ENCODE data around the gene ZCCHC24.

ZCCHC24 gene

DNA sequence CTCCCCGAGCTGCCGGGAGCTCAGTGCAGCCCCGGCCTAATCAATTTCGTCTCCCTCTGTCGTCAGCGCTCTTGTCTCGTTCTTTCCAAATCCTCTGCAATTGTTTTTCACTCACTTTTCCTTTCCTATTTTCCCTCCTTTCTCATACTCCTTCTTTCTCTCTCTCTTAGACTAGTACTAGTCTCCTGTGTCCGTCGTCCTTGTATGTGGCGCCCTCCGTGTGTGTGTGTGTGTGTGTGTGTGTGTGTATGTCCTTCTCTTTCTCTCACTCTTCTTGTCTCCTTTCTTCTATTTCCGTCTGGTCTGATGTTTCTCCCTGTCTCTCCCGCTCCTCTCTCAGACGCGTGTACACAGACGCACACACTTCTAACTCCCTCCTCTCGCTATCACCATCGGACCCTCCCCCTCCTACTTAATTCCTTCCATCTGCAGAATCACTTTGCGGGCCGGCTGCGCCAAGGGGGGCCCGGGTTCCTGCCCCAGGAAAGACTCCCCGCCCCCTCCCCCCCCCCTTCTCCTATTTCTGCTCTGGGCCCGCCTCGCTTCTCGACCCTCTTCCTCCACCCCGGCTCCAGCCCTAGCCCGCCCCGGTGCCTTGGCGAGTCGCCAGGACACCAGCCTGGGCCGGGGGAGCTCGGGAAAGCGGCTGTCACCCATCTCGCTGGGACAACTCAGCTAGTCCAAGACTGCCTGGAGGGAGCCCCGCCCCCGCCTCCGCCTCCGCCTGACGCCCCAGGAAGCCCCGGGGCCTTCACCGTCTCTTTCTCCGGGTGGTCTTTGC, 743 bp upstream of the ZCCHC24 start:
- no peak for DNase-seq (ENCODE audit: low read depth)

- DNase-seq (ENCODE audit: low read depth): no peak
Observed at GRCh38 chr10:79444199-79445119, 965 bp downstream of the ZCCHC24 start.

DNA sequence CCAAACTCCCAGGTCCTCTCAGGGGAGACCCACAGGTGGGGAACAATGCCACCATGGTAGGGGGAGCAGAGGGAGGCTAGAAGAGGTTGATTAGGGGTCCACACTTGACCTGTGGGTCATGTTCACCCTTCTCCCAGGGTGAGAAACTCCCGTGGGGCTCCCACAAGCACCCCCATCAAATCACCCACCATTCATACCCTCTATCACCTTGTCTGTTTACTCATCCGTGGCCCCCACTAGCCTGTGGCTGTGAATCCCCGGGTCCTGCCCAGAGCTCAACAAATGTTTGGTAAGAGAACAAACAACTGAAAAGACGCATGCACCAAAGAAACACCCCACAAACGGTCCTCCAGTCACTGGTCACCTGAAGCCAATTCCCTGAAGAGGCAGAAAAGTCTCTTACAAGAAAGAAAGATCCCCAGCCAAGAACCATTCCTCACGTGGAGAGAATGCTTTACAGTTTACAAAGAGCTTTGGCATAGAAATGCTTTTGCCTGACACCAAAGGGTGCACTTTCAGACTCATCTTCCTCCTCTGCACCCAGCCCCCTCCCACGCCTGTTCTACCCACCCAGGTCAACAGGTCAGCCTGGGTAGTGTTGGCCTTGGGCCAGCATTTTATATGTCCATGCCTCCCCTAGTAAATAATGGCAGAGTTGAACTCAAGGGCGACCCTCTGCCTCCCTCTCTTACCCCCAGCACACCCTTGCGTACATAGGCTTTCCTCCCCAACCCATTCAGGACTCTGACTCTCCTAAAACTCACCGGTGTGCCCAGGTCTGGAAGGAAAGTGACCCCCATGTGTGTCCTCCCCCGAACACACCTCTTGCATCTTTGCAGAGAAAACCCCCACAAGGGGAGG, 1.9 kb downstream of the ZCCHC24 start:
- DNase-seq (ENCODE audit: low read depth): no peak

DNA sequence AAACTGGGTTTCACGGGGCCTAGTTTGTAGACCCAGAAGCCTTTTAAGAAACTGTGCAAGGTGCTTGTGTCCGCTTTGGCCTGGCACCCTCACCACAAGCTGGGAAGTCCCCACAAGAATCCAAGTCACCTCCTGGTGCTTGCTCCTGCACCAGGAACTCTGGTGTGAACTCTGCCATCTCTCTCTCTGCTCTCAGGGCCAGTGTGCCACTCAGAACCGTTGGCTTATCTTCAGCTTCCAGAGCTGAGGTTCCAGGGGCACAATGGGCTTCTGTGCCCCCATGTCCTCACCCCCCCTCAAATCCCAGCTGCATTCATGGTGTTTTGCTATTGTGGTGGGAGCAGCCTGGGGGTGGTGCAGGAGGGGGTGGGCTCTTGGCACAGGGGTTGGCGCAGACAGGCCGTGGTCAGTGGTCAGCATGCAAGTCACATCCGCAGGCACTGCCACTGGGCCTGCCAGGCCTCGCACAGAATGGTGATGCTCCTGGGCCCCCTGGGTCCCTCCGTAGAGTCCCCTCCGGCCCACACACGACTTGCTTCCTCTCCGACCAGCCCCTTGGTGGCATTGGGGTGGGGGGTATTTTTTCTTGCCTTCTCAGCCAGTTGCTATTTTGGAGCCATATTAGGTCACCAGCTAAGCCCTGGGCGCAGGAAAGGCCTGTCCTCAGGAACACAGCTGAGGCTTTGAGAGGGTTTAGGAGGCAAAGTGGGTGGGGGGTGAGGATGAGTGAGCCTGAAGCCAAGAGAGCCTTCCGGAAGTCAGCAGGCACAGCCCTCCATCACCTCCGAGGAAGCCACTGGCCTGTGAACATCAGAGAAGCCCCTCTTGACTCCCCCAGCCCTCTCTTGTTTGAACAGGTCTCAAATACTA, 3.0 kb downstream of the ZCCHC24 start:
- DNase-seq (ENCODE audit: low read depth): no peak

GRCh38 chr10:79441433-79441832, 4.0 kb downstream of the ZCCHC24 start:
- no peak for DNase-seq (ENCODE audit: low read depth)

- DNase-seq (ENCODE audit: low read depth): no peak
Observed at GRCh38 chr10:79440281-79440680, 5.1 kb downstream of the ZCCHC24 start.

DNA sequence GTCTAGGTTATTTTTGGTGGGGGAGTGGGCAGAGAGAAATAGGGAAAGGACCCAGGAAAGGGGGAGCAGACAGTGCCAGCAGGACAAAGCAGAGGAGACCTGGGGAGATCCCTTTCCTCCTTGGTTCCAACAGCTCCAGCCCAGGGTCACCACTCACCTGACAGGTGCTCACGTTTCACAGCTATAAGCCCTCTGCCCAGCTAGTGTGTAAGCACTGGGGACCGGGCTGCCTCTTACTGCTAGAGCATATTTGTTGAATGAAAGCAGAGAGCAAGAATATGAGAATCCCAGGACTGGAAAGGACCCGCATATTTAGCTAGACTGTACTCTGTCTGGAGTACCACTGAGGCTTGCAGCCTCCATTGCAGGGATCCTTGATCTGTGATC, 6.7 kb downstream of the ZCCHC24 start:
- DNase-seq (ENCODE audit: low read depth): no peak

DNA sequence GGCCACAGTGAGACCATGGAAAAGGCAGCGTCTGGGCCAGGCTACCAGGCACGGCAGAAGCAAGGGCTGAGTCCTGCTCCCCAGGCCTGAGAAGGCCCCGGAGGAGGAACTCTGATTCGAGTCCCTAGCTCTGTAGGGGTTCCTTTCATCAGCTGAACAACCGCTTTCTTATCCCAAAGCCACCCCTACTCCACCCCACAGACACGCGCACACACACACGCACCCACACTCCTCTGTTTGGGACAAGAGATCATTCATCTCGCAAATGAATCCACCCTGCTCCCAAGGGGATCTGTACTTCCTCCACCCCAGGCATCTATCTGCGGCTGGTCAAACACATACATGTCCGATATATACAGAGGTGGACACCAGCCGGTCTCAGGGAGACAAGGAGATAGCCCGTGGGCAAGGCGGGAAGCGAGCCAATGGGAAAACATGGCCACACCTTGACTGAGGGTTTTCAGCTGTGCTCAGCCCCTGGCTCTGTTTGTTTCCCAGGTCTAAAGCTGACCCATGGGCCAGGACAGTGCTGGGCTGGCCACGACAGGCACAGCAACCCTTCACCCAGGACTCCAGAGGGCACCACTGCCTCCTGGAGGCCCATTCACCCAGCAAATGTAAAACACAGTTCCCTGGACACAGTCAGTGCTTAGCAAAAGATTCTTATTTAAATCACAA, 7.3 kb downstream of the ZCCHC24 start:
- DNase-seq (ENCODE audit: low read depth): no peak

- no peak for DNase-seq (ENCODE audit: low read depth)
Observed at GRCh38 chr10:79437111-79437814, 8.2 kb downstream of the ZCCHC24 start.

DNA sequence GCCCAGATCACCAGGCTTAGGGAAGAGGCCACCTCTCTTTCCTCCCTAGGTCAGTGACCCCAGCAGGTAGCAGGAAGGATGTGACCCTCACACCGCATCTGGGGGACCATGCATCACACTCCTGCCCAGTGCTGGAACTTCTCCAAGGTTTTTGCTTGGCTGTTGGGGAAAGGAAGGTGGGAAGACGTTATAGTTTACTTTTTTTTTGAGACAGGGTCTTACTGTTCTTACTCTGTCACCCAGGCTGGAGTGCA, 8.6 kb downstream of the ZCCHC24 start:
- no peak for DNase-seq (ENCODE audit: low read depth)

DNA sequence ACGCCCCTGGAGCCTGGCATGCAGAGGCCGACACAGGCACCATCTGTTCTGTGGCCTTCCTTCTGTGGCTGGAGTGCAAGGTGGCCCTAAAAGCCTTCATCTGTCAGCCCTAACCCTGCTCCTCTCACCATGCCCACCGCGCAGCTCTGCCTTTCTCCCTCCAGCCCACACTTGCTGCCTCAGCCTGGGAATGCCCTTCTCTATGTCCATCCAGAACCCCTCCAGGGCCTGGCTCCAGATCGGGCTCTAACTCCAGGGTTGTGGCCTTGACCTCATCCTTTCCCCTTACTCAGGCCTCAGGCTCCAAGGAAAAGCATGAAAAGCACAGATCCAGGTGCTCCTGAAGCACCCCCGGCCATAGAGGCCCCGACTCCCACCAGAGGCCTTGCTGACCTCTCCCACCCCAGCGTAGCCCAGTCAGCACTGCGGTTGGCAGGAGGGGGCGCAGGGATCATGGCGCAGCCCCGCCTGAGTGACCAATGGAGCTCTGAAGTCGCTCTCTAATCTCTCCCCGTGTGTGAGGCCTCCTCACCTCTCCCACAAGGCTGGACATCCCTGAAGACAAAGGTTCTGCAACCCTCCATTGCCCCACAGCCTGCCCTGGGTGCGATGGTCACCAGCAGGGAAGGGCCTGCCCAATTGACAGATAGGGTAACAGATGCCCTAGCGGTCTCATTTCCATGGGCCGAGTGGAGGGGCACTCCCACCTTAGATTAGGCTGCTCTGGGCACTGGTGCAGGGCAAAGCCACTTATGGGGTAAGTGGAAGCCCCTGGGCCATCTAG, 9.2 kb downstream of the ZCCHC24 start:
- DNase-seq (ENCODE audit: low read depth): no peak

DNA sequence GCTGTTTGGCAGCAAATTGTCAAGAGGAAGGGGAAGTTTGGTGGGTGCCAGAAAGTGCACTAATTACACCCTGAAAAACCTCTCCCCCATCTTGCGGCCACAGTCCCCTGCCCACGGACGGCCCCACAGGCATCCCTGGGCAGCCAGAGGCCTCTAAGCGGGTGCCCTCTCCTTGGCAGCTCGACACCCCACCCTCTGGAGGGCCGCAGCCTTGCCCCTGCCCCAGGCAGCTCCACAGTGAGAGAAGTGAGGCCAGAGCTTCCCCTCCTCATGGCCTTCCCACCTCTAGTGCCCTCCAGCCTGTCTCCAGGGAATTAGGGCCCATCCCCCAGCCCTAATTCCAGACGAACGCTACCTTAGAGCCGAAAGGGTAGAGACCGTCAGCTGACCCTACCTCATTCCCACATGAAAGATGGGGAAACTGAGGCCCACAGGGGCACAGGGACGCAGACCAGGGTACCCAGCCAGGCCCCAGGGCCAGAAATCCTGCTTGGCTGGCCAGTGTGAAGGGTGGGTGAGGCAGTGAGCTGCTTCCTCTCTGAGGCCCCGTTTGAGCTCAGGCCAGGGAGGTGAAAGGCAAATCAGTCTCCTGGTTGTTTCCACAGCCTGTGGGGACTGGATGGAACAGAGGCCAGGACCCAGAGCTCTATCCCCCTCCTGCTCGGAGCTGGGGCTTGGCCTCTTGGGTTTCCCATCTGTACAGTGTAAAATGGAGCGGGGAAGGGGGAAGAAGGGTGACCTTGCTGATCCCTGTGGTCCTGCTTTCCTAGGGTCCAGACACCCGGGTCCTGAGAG, 10.0 kb downstream of the ZCCHC24 start:
- DNase-seq (ENCODE audit: low read depth): no peak

DNA sequence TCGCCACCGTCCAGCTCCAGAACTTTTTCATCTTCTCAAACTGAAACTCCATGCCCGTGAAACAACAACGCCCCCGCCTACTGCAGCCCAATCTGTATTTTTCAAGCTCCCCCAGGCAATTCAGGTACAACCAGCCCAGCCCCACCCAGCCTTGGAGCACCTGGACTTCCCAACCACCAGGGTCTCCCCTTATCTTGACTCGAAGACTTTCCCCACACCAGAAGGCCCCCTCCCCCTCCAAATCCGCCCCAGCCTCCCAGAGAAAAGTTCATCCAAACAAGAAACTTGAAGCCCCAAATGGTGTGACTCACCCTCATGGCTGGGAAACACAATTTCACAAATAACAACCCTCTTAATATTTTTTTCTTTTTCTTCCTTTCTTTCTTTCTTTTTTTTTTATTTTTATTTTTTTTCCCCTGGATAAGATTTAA, 10.6 kb downstream of the ZCCHC24 start:
- no peak for DNase-seq (ENCODE audit: low read depth)

DNA sequence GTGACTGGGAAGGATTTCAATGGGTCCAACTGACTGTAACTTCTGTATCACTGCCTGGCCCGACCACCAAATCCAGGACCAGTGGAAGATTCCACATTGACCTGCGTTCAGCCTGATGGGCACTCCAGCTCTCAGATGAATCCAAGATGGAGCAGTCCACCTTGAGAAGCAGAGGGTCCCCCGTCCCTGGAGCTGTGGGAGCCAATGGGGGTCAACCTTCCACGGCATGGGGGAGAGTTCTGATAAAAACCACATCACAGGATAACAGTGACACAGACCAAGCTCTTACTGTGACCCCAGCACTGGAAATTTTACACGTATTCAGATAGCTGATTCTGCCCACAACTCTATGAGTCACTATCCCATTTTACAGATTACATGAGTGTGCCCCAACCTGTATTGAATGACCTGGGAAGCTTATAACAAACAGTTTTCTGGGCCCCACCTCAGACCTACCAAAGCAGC, 11.2 kb downstream of the ZCCHC24 start:
- no peak for DNase-seq (ENCODE audit: low read depth)

- DNase-seq (ENCODE audit: low read depth): no peak
Observed at GRCh38 chr10:79433324-79434222, 11.9 kb downstream of the ZCCHC24 start.

DNA sequence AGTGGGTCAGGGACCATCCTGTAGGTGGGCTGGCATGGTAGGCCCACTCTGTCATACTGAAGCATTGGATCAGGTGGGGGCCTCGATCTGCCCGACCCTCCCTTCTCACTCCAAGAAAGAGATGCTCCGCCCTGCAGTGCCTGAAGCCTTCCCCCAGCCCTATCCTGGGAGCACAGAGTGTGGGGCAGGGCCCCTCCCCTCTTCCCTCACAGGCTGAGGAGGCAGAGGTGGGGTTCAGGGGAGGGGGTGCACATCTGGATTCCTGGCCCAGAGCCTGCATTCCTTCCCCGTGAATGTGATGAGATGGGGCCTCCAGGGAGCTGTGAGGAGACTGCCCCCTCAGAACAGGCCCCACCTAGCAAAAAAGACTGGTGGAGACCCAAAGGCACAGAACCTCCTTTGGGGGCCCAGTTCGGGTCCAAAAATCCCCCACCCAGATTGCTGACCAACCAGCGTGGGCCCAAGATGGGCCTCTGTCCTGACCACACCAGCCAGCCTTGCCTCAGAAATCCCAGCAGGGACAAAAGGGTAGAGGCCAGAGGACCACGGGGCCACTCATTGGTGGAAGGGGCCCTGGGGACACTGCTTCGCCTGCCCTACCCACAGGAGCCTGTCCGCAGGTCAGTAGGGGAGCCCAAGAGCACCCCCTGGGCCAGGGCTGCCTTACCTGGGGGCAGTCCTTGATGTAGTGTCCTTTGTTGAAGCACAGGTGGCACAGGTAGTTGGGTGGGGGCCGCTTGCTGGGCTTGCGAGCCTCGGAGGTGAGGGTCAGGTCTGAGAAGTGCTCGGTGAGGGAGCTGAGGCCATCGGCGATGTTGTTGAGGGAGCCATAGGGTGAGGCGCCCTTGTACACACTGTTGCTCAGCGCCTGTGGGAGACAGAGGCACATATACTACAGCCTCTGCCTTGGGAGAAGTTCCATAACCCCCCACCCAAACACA, 13.3 kb downstream of the ZCCHC24 start:
- no peak for DNase-seq (ENCODE audit: low read depth)
